GM12891 (cell line): ENCODE measurements around the gene SOD2.

ENCODE experiments used
- POLR2A ChIP-seq: IDR thresholded peaks from 2 replicates; pipeline ENCODE4 v1.6.1; 2011; ENCODE audit warnings: low read depth, low read length, control low read depth
- POLR2AphosphoS5 ChIP-seq: IDR thresholded peaks from 2 replicates; pipeline ENCODE4 v1.6.1; 2011; ENCODE audit warnings: low read depth, low read length, control low read depth
- SPI1 ChIP-seq: IDR thresholded peaks from 2 replicates; pipeline ENCODE4 v1.6.1; 2011; ENCODE audit warnings: low read depth, low read length, control low read depth
- TAF1 ChIP-seq: IDR thresholded peaks from 2 replicates; pipeline ENCODE4 v1.6.1; 2011; ENCODE audit warnings: low read depth, low read length, control low read depth

- TF ChIP-seq POLR2AphosphoS5 (no peak), POLR2A (no peak), TAF1 (no peak), SPI1 (no peak)
Measured at GRCh38 chr6:159715166-159715565, 22.1 kb upstream of the SOD2 start.
